ENCODE results near the gene DLG4.

DLG4 gene

DNA sequence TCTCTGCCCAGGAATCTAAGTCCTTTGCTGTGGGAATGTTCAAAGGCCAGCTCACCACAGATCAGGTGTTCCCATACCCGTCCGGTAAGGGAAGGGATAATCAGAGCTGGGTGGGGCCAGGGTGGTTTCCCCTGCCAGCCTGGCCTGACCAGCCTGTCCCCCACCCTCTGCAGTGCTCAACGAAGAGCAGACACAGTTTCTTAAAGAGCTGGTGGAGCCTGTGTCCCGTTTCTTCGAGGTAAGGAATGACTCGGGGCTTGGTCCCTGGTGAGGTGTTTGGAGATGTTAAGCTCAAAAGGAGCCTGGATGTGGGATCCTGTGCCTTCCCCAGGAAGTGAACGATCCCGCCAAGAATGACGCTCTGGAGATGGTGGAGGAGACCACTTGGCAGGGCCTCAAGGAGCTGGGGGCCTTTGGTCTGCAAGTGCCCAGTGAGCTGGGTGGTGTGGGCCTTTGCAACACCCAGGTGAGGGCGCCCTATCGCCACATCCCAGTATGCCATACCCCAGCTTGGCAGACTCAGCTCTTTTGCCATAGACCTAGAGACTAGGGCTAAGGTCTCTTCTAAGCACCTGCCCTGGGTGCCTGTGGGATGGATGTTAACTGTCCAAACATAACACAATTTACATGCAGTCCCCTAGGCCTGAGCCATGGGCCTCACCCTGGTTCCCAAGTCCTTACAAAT, 1.1 kb upstream of the DLG4 start:
- Histone ChIP-seq H3K4me1 (ENCODE audit: control insufficient read depth, insufficient read depth, low read length) (peaks cover 7% of the 10 kb centered on the region; the same call in 1 of the 2 replicates), H3K36me3 (ENCODE audit: control insufficient read depth in 2 of 2, insufficient read depth in 1 of 2, low read length in 2 of 2) (peaks cover 20 to 48% of the 10 kb centered on the region in 2 experiments; a peak in 2 of 3 replicates), H3K4me3 (ENCODE audit: low read depth, low read length) (peak overlapping the region; percentile 83), H3K9me3 (ENCODE audit: control insufficient read depth, insufficient read depth, low read depth, low read length) (no peaks in the 10 kb centered on the region), H3K27ac (ENCODE audit: extremely low read depth, low read depth, low read length) (peak overlapping the region; percentile 83; the same call in 1 of the 2 replicates)
- ChIA-PET CTCF (interaction anchor here (0.6 to 4.2 kb wide), 17 partner anchors 10 to 174 kb away, joined by 3 to 34 read pairs (median 6); partner anchors contain the start of genes DVL2, GABARAP, PHF23 and SLC2A4), POLR2A (interaction anchor here (0.5 to 9.8 kb wide), 18 partner anchors 13 to 937 kb away, joined by 3 to 284 read pairs (median 6); partner anchors contain the start of genes CTDNEP1, DVL2, ELP5 and GABARAP)
- TF ChIP-seq PRDM1 (tag by site-specific recombination; IDR thresholded peaks at IDR 0.05): no peak
- TF ChIP-seq, protein P1, sequence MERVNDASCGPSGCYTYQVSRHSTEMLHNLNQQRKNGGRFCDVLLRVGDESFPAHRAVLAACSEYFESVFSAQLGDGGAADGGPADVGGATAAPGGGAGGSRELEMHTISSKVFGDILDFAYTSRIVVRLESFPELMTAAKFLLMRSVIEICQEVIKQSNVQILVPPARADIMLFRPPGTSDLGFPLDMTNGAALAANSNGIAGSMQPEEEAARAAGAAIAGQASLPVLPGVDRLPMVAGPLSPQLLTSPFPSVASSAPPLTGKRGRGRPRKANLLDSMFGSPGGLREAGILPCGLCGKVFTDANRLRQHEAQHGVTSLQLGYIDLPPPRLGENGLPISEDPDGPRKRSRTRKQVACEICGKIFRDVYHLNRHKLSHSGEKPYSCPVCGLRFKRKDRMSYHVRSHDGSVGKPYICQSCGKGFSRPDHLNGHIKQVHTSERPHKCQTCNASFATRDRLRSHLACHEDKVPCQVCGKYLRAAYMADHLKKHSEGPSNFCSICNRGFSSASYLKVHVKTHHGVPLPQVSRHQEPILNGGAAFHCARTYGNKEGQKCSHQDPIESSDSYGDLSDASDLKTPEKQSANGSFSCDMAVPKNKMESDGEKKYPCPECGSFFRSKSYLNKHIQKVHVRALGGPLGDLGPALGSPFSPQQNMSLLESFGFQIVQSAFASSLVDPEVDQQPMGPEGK (tag by site-specific recombination; IDR thresholded peaks at IDR 0.05): 0 out of 2 replicates have a peak, but pooled peaks have one; percentile 48
- TF ChIP-seq ZNF654 (tag by site-specific recombination; IDR thresholded peaks at IDR 0.05; ENCODE audit: low read depth): peak; percentile 69
- TF ChIP-seq, protein P2, sequence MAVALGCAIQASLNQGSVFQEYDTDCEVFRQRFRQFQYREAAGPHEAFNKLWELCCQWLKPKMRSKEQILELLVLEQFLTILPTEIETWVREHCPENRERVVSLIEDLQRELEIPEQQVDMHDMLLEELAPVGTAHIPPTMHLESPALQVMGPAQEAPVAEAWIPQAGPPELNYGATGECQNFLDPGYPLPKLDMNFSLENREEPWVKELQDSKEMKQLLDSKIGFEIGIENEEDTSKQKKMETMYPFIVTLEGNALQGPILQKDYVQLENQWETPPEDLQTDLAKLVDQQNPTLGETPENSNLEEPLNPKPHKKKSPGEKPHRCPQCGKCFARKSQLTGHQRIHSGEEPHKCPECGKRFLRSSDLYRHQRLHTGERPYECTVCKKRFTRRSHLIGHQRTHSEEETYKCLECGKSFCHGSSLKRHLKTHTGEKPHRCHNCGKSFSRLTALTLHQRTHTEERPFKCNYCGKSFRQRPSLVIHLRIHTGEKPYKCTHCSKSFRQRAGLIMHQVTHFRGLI (tag by site-specific recombination; IDR thresholded peaks at IDR 0.05): no peak
- TF ChIP-seq, protein P3, sequence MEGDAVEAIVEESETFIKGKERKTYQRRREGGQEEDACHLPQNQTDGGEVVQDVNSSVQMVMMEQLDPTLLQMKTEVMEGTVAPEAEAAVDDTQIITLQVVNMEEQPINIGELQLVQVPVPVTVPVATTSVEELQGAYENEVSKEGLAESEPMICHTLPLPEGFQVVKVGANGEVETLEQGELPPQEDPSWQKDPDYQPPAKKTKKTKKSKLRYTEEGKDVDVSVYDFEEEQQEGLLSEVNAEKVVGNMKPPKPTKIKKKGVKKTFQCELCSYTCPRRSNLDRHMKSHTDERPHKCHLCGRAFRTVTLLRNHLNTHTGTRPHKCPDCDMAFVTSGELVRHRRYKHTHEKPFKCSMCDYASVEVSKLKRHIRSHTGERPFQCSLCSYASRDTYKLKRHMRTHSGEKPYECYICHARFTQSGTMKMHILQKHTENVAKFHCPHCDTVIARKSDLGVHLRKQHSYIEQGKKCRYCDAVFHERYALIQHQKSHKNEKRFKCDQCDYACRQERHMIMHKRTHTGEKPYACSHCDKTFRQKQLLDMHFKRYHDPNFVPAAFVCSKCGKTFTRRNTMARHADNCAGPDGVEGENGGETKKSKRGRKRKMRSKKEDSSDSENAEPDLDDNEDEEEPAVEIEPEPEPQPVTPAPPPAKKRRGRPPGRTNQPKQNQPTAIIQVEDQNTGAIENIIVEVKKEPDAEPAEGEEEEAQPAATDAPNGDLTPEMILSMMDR (tag by site-specific recombination; IDR thresholded peaks at IDR 0.05): peak; percentile 69
- TF ChIP-seq, protein P4, sequence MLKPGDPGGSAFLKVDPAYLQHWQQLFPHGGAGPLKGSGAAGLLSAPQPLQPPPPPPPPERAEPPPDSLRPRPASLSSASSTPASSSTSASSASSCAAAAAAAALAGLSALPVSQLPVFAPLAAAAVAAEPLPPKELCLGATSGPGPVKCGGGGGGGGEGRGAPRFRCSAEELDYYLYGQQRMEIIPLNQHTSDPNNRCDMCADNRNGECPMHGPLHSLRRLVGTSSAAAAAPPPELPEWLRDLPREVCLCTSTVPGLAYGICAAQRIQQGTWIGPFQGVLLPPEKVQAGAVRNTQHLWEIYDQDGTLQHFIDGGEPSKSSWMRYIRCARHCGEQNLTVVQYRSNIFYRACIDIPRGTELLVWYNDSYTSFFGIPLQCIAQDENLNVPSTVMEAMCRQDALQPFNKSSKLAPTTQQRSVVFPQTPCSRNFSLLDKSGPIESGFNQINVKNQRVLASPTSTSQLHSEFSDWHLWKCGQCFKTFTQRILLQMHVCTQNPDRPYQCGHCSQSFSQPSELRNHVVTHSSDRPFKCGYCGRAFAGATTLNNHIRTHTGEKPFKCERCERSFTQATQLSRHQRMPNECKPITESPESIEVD (tag by site-specific recombination; IDR thresholded peaks at IDR 0.05): no peak
- no peak for TF ChIP-seq ZNF138 (tag by site-specific recombination; IDR thresholded peaks at IDR 0.05; ENCODE audit: borderline replicate concordance)
- no peak for TF ChIP-seq ZNF529 (tag by site-specific recombination; IDR thresholded peaks at IDR 0.05; ENCODE audit: insufficient replicate concordance)
- TF ChIP-seq, protein P5, sequence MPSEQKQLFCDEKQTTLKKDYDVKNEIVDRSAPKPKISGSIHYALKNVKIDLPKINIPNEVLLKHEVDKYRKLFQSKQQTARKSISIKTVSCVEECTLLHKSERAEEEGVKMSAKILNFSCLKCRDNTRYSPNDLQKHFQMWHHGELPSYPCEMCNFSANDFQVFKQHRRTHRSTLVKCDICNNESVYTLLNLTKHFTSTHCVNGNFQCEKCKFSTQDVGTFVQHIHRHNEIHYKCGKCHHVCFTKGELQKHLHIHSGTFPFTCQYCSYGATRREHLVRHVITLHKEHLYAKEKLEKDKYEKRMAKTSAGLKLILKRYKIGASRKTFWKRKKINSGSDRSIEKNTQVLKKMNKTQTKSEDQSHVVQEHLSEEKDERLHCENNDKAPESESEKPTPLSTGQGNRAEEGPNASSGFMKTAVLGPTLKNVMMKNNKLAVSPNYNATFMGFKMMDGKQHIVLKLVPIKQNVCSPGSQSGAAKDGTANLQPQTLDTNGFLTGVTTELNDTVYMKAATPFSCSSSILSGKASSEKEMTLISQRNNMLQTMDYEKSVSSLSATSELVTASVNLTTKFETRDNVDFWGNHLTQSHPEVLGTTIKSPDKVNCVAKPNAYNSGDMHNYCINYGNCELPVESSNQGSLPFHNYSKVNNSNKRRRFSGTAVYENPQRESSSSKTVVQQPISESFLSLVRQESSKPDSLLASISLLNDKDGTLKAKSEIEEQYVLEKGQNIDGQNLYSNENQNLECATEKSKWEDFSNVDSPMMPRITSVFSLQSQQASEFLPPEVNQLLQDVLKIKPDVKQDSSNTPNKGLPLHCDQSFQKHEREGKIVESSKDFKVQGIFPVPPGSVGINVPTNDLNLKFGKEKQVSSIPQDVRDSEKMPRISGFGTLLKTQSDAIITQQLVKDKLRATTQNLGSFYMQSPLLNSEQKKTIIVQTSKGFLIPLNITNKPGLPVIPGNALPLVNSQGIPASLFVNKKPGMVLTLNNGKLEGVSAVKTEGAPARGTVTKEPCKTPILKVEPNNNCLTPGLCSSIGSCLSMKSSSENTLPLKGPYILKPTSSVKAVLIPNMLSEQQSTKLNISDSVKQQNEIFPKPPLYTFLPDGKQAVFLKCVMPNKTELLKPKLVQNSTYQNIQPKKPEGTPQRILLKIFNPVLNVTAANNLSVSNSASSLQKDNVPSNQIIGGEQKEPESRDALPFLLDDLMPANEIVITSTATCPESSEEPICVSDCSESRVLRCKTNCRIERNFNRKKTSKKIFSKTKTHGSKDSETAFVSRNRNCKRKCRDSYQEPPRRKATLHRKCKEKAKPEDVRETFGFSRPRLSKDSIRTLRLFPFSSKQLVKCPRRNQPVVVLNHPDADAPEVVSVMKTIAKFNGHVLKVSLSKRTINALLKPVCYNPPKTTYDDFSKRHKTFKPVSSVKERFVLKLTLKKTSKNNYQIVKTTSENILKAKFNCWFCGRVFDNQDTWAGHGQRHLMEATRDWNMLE (tag by site-specific recombination; conservative IDR thresholded peaks at IDR 0.05; ENCODE audit: low read depth): no peak
- TF ChIP-seq, protein P6, sequence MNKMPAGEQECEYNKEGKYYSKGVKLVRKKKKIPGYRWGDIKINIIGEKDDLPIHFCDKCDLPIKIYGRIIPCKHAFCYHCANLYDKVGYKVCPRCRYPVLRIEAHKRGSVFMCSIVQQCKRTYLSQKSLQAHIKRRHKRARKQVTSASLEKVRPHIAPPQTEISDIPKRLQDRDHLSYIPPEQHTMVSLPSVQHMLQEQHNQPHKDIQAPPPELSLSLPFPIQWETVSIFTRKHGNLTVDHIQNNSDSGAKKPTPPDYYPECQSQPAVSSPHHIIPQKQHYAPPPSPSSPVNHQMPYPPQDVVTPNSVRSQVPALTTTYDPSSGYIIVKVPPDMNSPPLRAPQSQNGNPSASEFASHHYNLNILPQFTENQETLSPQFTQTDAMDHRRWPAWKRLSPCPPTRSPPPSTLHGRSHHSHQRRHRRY (tag by site-specific recombination; IDR thresholded peaks at IDR 0.05): no peak
- peak; percentile 74 for TF ChIP-seq KLF1 (tag by site-specific recombination; IDR thresholded peaks at IDR 0.05)
- TF ChIP-seq ZNF394 (tag by site-specific recombination; IDR thresholded peaks at IDR 0.05; ENCODE audit: borderline replicate concordance): no peak
- TF ChIP-seq GLI2 (tag by site-specific recombination; IDR thresholded peaks at IDR 0.05; ENCODE audit: borderline replicate concordance, low read depth): no peak
- TF ChIP-seq ZNF677 (tag by site-specific recombination; IDR thresholded peaks at IDR 0.05): 0 out of 2 replicates have a peak, but pooled peaks have one; percentile 19
- TF ChIP-seq, protein P7, sequence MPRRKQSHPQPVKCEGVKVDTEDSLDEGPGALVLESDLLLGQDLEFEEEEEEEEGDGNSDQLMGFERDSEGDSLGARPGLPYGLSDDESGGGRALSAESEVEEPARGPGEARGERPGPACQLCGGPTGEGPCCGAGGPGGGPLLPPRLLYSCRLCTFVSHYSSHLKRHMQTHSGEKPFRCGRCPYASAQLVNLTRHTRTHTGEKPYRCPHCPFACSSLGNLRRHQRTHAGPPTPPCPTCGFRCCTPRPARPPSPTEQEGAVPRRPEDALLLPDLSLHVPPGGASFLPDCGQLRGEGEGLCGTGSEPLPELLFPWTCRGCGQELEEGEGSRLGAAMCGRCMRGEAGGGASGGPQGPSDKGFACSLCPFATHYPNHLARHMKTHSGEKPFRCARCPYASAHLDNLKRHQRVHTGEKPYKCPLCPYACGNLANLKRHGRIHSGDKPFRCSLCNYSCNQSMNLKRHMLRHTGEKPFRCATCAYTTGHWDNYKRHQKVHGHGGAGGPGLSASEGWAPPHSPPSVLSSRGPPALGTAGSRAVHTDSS (tag by site-specific recombination; IDR thresholded peaks at IDR 0.05): no peak
- no peak for TF ChIP-seq SP2 (tag by site-specific recombination; IDR thresholded peaks at IDR 0.05)
- no peak for TF ChIP-seq SETDB1 (IDR thresholded peaks at IDR 0.05; ENCODE audit: insufficient read length, low read length)
- TF ChIP-seq ZNF324 (tag by site-specific recombination; IDR thresholded peaks at IDR 0.05): no peak
- no peak for TF ChIP-seq ZNF292 (tag by site-specific recombination; IDR thresholded peaks at IDR 0.05; ENCODE audit: borderline replicate concordance, low read depth)
- no peak for TF ChIP-seq ZNF211 (tag by site-specific recombination; IDR thresholded peaks at IDR 0.05; ENCODE audit: low read depth)

Data from HEK293 (cell line).